ENCODE data around the gene XRCC3.

DNA sequence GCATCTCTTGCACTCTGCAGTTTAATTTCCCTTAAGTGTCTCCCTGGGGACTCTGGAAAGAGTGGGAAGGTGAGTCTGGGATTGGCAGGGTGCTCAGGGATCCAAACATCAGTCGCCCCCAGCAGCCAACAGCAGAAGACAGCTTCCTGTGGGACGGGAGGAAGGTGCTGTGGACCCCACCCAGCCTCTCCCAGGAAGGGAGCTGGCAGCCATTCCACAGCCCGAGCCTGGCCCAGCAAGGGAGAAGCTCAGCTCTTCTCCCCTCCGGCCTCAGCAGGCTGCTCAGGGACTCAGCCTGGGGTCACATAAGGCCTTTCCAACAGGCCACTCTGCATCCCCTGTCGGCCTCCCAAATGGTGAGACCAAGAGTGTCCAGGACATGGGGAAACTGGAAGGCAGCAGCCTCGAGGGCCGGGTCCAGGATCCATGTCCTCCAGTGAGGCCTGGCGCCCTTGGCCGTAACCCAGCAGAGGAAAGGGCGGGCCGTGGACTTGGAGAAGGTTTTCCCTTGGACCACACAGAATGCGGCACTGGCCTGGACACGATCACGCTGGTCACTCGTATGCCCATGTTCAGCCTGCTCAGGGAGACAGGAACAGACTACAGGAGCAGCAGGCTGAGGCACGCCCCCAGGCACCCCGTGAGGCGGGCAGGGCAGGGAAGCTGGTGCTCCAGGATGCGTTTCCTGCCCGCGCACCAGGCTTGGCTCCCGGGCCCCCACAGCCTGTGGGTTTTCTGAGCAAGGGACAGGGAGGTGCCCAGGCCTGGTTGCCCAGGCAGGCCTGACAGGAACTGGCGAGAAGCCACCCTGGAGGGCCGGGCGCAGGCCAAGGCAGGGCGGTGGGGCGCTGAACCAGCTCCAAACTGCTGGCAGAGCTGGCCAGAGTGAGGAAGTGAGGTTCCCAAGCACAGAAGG, 3.5 kb downstream of the XRCC3 start:
- TF ChIP-seq, protein P1, sequence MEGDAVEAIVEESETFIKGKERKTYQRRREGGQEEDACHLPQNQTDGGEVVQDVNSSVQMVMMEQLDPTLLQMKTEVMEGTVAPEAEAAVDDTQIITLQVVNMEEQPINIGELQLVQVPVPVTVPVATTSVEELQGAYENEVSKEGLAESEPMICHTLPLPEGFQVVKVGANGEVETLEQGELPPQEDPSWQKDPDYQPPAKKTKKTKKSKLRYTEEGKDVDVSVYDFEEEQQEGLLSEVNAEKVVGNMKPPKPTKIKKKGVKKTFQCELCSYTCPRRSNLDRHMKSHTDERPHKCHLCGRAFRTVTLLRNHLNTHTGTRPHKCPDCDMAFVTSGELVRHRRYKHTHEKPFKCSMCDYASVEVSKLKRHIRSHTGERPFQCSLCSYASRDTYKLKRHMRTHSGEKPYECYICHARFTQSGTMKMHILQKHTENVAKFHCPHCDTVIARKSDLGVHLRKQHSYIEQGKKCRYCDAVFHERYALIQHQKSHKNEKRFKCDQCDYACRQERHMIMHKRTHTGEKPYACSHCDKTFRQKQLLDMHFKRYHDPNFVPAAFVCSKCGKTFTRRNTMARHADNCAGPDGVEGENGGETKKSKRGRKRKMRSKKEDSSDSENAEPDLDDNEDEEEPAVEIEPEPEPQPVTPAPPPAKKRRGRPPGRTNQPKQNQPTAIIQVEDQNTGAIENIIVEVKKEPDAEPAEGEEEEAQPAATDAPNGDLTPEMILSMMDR (conservative IDR thresholded peaks at IDR 0.05 in 1 of 2, IDR thresholded peaks at IDR 0.05 in 1 of 2; ENCODE audit: extremely low read depth in 1 of 2, insufficient read depth in 1 of 2, low read depth in 1 of 2, low read length in 2 of 2): no peak
- no peak for TF ChIP-seq EZH2 (IDR thresholded peaks at IDR 0.05; ENCODE audit: borderline replicate concordance, low read length)
